Activated naive CD4-positive, alpha-beta T cell treated with anti-CD3 and anti-CD28 coated beads, Interleukin-2, amount 50 U/mL, for 24 hours (primary cell): ENCODE data around the gene SLC1A2.

Source experiments
- H3K27ac Mint-ChIP-seq: one replicate; pipeline ENCODE4 v1.8.0; 2021; ENCODE audit warnings: mild to moderate bottlenecking, mixed read lengths
- H3K27me3 Mint-ChIP-seq: one replicate; pipeline ENCODE4 v1.8.0; 2021; ENCODE audit warnings: mixed read lengths
- H3K36me3 Mint-ChIP-seq: one replicate; pipeline ENCODE4 v1.8.0; 2021; ENCODE audit warnings: mixed read lengths
- H3K4me1 Mint-ChIP-seq: one replicate; pipeline ENCODE4 v1.8.0; 2021; ENCODE audit warnings: mixed read lengths
- H3K4me3 Mint-ChIP-seq: one replicate; pipeline ENCODE4 v1.8.0; 2021; ENCODE audit warnings: mild to moderate bottlenecking, mixed read lengths
- H3K9me3 Mint-ChIP-seq: one replicate; pipeline ENCODE4 v1.8.0; 2021; ENCODE audit warnings: mixed read lengths

Gene SLC1A2

DNA sequence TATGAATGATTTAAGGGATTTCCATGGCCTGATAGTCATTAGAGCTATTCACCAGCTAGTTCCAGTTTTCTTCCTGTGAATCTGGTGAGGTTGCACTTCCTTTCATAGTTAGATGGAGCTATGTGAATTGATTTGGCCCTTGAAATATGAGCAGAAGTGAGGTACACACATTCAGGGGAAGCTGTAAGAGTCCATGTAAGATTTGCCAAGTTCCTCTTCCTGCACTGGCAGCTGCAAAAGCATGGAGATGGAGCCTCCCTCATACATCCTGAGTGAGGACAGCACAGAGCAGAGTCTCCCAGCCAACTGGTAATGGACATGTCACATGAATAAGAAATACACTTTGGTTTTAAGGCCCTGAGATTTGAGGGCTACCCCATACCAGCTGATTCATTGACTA is 168.7 kb downstream of the SLC1A2 start:
- Mint-ChIP-seq H3K36me3 (peaks cover 3% of the 10 kb centered on the region), H3K9me3 (no peaks in the 10 kb centered on the region), H3K4me3 (no peak overlapping the region), H3K4me1 (peaks cover 83% of the 10 kb centered on the region), H3K27me3 (no peaks in the 10 kb centered on the region), H3K27ac (no peak overlapping the region)

- no peaks in the 10 kb centered on the region for H3K27me3 Mint-ChIP-seq
- H3K27ac Mint-ChIP-seq = no peak overlapping the region
- H3K9me3 Mint-ChIP-seq = no peaks in the 10 kb centered on the region
- no peak overlapping the region for H3K4me3 Mint-ChIP-seq
- H3K4me1 Mint-ChIP-seq = peaks cover 83% of the 10 kb centered on the region
- H3K36me3 Mint-ChIP-seq = peaks cover 3% of the 10 kb centered on the region
Measured at GRCh38 chr11:35250192-35250591, 169.2 kb downstream of the SLC1A2 start.

GRCh38 chr11:35248558-35249323 is 170.6 kb downstream of the SLC1A2 start:
- peaks cover 3% of the 10 kb centered on the region for H3K36me3 Mint-ChIP-seq
- peaks cover 6% of the 10 kb centered on the region for H3K9me3 Mint-ChIP-seq
- H3K27me3 Mint-ChIP-seq = no peaks in the 10 kb centered on the region
- H3K4me3 Mint-ChIP-seq = no peak overlapping the region
- peaks cover 92% of the 10 kb centered on the region for H3K4me1 Mint-ChIP-seq
- H3K27ac Mint-ChIP-seq = peak overlapping the region; percentile 19

- Mint-ChIP-seq H3K4me3 (peak overlapping the region; percentile 2), H3K27ac (peak overlapping the region; percentile 74), H3K36me3 (peaks cover 3% of the 10 kb centered on the region), H3K9me3 (peaks cover 6% of the 10 kb centered on the region), H3K4me1 (peaks cover 96% of the 10 kb centered on the region), H3K27me3 (no peaks in the 10 kb centered on the region)
Measured at GRCh38 chr11:35247863-35248262, 171.5 kb downstream of the SLC1A2 start.

- Mint-ChIP-seq H3K4me3 (peak overlapping the region; percentile 2), H3K27ac (peak overlapping the region; percentile 74), H3K4me1 (peaks cover 96% of the 10 kb centered on the region), H3K9me3 (peaks cover 6% of the 10 kb centered on the region), H3K27me3 (no peaks in the 10 kb centered on the region), H3K36me3 (peaks cover 3% of the 10 kb centered on the region)
Measured at GRCh38 chr11:35247428-35247827, 171.9 kb downstream of the SLC1A2 start.

DNA sequence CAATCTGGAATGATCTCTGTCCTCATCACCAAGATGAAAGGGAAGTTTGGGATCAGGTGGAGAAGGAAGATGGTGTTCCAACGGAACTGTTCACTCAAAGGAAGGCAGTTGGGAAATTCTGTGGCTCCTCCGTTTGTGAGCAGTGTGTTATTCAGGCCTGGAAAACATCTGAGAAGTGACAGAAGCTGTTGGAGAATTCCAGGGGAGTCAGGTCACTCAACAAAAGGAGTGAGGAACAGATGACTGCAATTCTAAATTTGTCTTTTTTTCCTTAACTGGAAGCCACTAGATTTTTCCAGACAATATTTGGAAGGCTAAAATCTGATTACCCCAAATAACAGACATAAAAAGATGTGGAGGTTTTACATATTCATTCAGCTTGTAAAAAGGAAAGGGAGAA is 172.6 kb downstream of the SLC1A2 start:
- Mint-ChIP-seq H3K27ac (peak overlapping the region; percentile 84), H3K4me1 (peaks cover 96% of the 10 kb centered on the region), H3K4me3 (peak overlapping the region; percentile 23), H3K36me3 (peaks cover 3% of the 10 kb centered on the region), H3K27me3 (no peaks in the 10 kb centered on the region), H3K9me3 (peaks cover 6% of the 10 kb centered on the region)

- no peak overlapping the region for H3K4me3 Mint-ChIP-seq
- peaks cover 3% of the 10 kb centered on the region for H3K36me3 Mint-ChIP-seq
- H3K4me1 Mint-ChIP-seq = peaks cover 96% of the 10 kb centered on the region
- H3K27me3 Mint-ChIP-seq = no peaks in the 10 kb centered on the region
- peaks cover 6% of the 10 kb centered on the region for H3K9me3 Mint-ChIP-seq
- H3K27ac Mint-ChIP-seq = no peak overlapping the region
Measured at GRCh38 chr11:35245786-35246185, 173.6 kb downstream of the SLC1A2 start.

- Mint-ChIP-seq H3K27ac (peak overlapping the region; percentile 17), H3K36me3 (peaks cover 3% of the 10 kb centered on the region), H3K27me3 (no peaks in the 10 kb centered on the region), H3K4me3 (no peak overlapping the region), H3K4me1 (peaks cover 96% of the 10 kb centered on the region), H3K9me3 (peaks cover 6% of the 10 kb centered on the region)
Measured at GRCh38 chr11:35245056-35245455, 174.3 kb downstream of the SLC1A2 start.

GRCh38 chr11:35243774-35244173 is 175.6 kb downstream of the SLC1A2 start:
- H3K4me3 Mint-ChIP-seq = no peak overlapping the region

GRCh38 chr11:35242412-35243242 is 176.7 kb downstream of the SLC1A2 start:
- H3K36me3 Mint-ChIP-seq = peaks cover 4% of the 10 kb centered on the region
- peaks cover 95% of the 10 kb centered on the region for H3K4me1 Mint-ChIP-seq
- peak overlapping the region; percentile 59 for H3K4me3 Mint-ChIP-seq
- H3K27me3 Mint-ChIP-seq = no peaks in the 10 kb centered on the region
- peaks cover 6% of the 10 kb centered on the region for H3K9me3 Mint-ChIP-seq
- H3K27ac Mint-ChIP-seq = peak overlapping the region; percentile 86

More at GRCh38 chr11:35243774-35244173, 175.6 kb downstream of the SLC1A2 start:
- Mint-ChIP-seq H3K4me1 (peaks cover 94% of the 10 kb centered on the region), H3K36me3 (no peaks in the 10 kb centered on the region), H3K27me3 (no peaks in the 10 kb centered on the region), H3K27ac (no peak overlapping the region), H3K9me3 (peaks cover 6% of the 10 kb centered on the region)

DNA sequence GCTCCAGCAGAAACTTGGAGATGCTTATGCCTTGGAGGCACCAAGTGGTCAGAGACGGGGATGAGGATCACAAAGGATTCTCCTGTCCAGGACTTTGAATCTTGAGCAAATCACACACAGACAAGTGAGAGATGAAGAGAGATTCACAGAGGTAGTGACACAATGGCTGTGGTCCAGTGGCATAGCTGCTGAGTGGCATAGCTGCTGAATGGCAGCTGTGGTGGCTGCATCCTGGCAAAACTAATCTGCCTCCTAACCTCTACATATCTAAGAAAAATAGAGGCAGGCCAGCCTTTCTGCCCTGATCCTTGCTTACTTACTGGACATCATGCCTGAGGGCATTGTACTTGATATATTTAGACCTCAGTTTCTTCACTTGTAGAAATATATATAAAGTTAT is 177.8 kb downstream of the SLC1A2 start:
- Mint-ChIP-seq H3K4me1 (peaks cover 93% of the 10 kb centered on the region), H3K36me3 (peaks cover 4% of the 10 kb centered on the region), H3K27ac (peak overlapping the region; percentile 19), H3K27me3 (no peaks in the 10 kb centered on the region), H3K9me3 (peaks cover 6% of the 10 kb centered on the region), H3K4me3 (no peak overlapping the region)

DNA sequence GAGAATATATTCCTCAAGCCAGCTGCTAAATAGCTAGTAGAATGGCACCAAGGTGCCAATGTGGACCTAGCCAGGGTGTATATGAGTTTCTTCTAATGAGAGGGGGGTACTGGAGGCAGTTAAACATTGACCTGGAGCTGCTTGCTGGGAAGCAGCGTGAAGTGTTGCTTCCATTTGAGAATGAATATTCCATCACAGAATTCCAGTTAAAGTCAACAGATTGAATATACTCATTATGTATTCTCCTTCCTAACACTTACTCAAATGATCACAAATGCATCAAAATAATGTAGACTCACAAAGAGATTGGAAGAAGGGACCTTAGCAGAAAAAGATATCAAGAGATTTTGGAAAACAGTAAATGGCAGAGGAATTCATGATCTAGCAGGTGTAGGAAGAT is 178.3 kb downstream of the SLC1A2 start:
- H3K4me1 Mint-ChIP-seq = peaks cover 93% of the 10 kb centered on the region
- H3K9me3 Mint-ChIP-seq = peaks cover 6% of the 10 kb centered on the region
- H3K27ac Mint-ChIP-seq = peak overlapping the region; percentile 19
- H3K4me3 Mint-ChIP-seq = no peak overlapping the region
- H3K36me3 Mint-ChIP-seq = peaks cover 4% of the 10 kb centered on the region
- no peaks in the 10 kb centered on the region for H3K27me3 Mint-ChIP-seq

- peaks cover 5% of the 10 kb centered on the region for H3K9me3 Mint-ChIP-seq
- H3K4me3 Mint-ChIP-seq = no peak overlapping the region
- H3K27ac Mint-ChIP-seq = no peak overlapping the region
- no peaks in the 10 kb centered on the region for H3K27me3 Mint-ChIP-seq
- H3K4me1 Mint-ChIP-seq = peaks cover 91% of the 10 kb centered on the region
- peaks cover 4% of the 10 kb centered on the region for H3K36me3 Mint-ChIP-seq
Measured at GRCh38 chr11:35239471-35240075, 179.8 kb downstream of the SLC1A2 start.

GRCh38 chr11:35238882-35239281 is 180.5 kb downstream of the SLC1A2 start:
- no peak overlapping the region for H3K4me3 Mint-ChIP-seq
- no peaks in the 10 kb centered on the region for H3K27me3 Mint-ChIP-seq
- no peak overlapping the region for H3K27ac Mint-ChIP-seq
- peaks cover 5% of the 10 kb centered on the region for H3K36me3 Mint-ChIP-seq
- H3K9me3 Mint-ChIP-seq = no peaks in the 10 kb centered on the region
- H3K4me1 Mint-ChIP-seq = peaks cover 91% of the 10 kb centered on the region

- Mint-ChIP-seq H3K36me3 (peaks cover 8% of the 10 kb centered on the region), H3K4me3 (no peak overlapping the region), H3K9me3 (no peaks in the 10 kb centered on the region), H3K27ac (peak overlapping the region; percentile 47), H3K4me1 (peaks cover 91% of the 10 kb centered on the region), H3K27me3 (no peaks in the 10 kb centered on the region)
Measured at GRCh38 chr11:35237860-35238715, 181.3 kb downstream of the SLC1A2 start.
